Fibroblast of lung (primary cell): ENCODE data around the gene IL17RD. TPM values are rescaled to one million over a fixed set of nuclear protein-coding genes. Genes with fewer than 3 reads are reported as not detected.
A peak's percentile ranks its signal among the peaks of the same experiment; 100 is the strongest.

ENCODE experiments used
- DNase-seq, 2 donors: peaks; one replicate each; pipeline versions ENCODE4 v3.0.0 to v3.0.0-alpha.2; 2010; ENCODE audit warnings: low read depth in 2 of 2
- H2AFZ ChIP-seq: 2 replicates; pipeline ENCODE4 v1.5.1; 2012; ENCODE audit warnings: low read length, control low read depth, inconsistent platforms
- H3K27ac ChIP-seq: 2 replicates; pipeline ENCODE4 v1.5.1; 2011; ENCODE audit warnings: low read length, control low read depth; ENCODE audit not compliant: insufficient read depth
- H3K27me3 ChIP-seq: 2 replicates; pipeline ENCODE4 v1.5.1; 2011; ENCODE audit warnings: mild to moderate bottlenecking, low read length; ENCODE audit not compliant: control insufficient read depth, insufficient read depth
- H3K36me3 ChIP-seq: 2 replicates; pipeline ENCODE4 v1.5.1; 2011; ENCODE audit warnings: low read length; ENCODE audit not compliant: control insufficient read depth, insufficient read depth
- H3K4me1 ChIP-seq: 2 replicates; pipeline ENCODE4 v1.5.1; 2011; ENCODE audit warnings: low read length; ENCODE audit not compliant: control insufficient read depth, insufficient read depth; ENCODE audit errors: extremely low read depth
- H3K4me2 ChIP-seq: 2 replicates; pipeline ENCODE4 v1.5.1; 2011; ENCODE audit warnings: low read length, control low read depth; ENCODE audit not compliant: insufficient read depth; ENCODE audit errors: extremely low read depth
- H3K4me3 ChIP-seq, 4 experiments: fragments of 200-600 bp in 1 of 4; sonication (generic) in 1 of 4; replicated peaks in 1 of 4; 2 replicates each; pipeline ENCODE4 v1.5.1; 2011 to 2016; ENCODE audit warnings: low read length in 4 of 4, low read depth in 3 of 4, mild to moderate bottlenecking in 3 of 4, control low read depth in 2 of 4, inconsistent platforms in 1 of 4, mixed read lengths in 1 of 4; ENCODE audit not compliant: insufficient read depth in 1 of 4; ENCODE audit errors: control extremely low read depth in 1 of 4
- H3K79me2 ChIP-seq: 2 replicates; pipeline ENCODE4 v1.5.1; 2012; ENCODE audit warnings: mild to moderate bottlenecking, low read length, inconsistent platforms; ENCODE audit not compliant: control insufficient read depth, insufficient read depth
- H3K9ac ChIP-seq: 2 replicates; pipeline ENCODE4 v1.5.1; 2011; ENCODE audit warnings: mild to moderate bottlenecking, low read length, control low read depth; ENCODE audit not compliant: insufficient read depth
- H3K9me3 ChIP-seq: 2 replicates; pipeline ENCODE4 v1.5.1; 2012; ENCODE audit warnings: low read depth, low read length; ENCODE audit not compliant: control insufficient read depth, insufficient read depth
- H4K20me1 ChIP-seq: 2 replicates; pipeline ENCODE4 v1.5.1; 2011; ENCODE audit warnings: low read length; ENCODE audit not compliant: control insufficient read depth, insufficient read depth; ENCODE audit errors: extremely low read depth
- EZH2 ChIP-seq: IDR thresholded peaks from 2 replicates; pipeline ENCODE4 v1.5.1; 2012; ENCODE audit warnings: low read length, control low read depth, mild to moderate bottlenecking; ENCODE audit errors: missing control alignments
- polyA plus RNA-seq, 2 donors: library from polyadenylated mRNA; depleted of rRNA in 1 of 2; stranded (reverse) in 1 of 2; unstranded in 1 of 2; fragments of >200 nt; gene quantifications; 2 replicates each; pipeline ENCODE4 v1.2.1, GENCODE V29; 2011 to 2012; ENCODE audit warnings: missing spikeins in 1 of 2
- total RNA-seq: library from RNA; depleted of rRNA; stranded (reverse); fragments of >200 nt; gene quantifications from 2 replicates; pipeline ENCODE4 v1.2.1, GENCODE V29; 2014
- TF ChIP-seq, protein P1 (sequence below), 2 donors: IDR thresholded peaks in 1 of 2; conservative IDR thresholded peaks in 1 of 2; 1 replicate in 1 of 2; 2 replicates in 1 of 2; pipeline ENCODE4 v1.5.1; 2011 to 2012; ENCODE audit warnings: low read length in 2 of 2, control low read depth in 1 of 2, inconsistent platforms in 1 of 2, low read depth in 1 of 2, mild to moderate bottlenecking in 1 of 2

IL17RD gene
- total and polyA plus RNA-seq, 2 donors (not counting 1 experiment from before 2014, with no cell fraction given) = 0.60 to 1.8 TPM

DNA sequence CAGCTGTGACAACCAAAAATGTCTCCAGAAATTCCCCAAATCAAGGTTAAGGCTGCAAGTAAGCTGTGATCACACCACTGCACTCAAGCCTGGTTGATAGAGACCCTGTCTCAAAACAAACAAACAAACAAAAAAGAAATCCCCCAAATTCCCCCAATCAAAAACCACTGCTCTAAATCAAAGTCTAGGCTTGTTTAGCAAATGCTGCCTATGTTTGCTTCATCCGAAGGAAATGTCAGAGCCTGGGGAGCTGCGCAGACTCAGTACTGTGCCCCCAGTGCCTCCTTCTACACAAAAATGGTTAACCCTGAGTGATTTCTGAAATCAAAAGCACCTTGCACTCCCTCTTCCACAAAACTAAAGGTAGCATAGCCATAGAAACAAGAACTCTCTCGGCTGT lies 13.4 kb downstream of the IL17RD start:
- Histone ChIP-seq H3K4me2 (no peak overlapping the region), H3K79me2 (no peaks in the 10 kb centered on the region), H3K4me1 (no peaks in the 10 kb centered on the region), H4K20me1 (no peaks in the 10 kb centered on the region), H3K27ac (no peak overlapping the region), H2AFZ (no peak overlapping the region), H3K9ac (no peak overlapping the region), H3K4me3 (no peak overlapping the region), H3K27me3 (no peaks in the 10 kb centered on the region), H3K36me3 (no peaks in the 10 kb centered on the region), H3K9me3 (no peaks in the 10 kb centered on the region)
- no peak for TF ChIP-seq EZH2
- TF ChIP-seq, protein P1, sequence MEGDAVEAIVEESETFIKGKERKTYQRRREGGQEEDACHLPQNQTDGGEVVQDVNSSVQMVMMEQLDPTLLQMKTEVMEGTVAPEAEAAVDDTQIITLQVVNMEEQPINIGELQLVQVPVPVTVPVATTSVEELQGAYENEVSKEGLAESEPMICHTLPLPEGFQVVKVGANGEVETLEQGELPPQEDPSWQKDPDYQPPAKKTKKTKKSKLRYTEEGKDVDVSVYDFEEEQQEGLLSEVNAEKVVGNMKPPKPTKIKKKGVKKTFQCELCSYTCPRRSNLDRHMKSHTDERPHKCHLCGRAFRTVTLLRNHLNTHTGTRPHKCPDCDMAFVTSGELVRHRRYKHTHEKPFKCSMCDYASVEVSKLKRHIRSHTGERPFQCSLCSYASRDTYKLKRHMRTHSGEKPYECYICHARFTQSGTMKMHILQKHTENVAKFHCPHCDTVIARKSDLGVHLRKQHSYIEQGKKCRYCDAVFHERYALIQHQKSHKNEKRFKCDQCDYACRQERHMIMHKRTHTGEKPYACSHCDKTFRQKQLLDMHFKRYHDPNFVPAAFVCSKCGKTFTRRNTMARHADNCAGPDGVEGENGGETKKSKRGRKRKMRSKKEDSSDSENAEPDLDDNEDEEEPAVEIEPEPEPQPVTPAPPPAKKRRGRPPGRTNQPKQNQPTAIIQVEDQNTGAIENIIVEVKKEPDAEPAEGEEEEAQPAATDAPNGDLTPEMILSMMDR (conservative IDR thresholded peaks at IDR 0.05 in 1 of 2, IDR thresholded peaks at IDR 0.05 in 1 of 2; ENCODE audit: low read depth in 1 of 2, low read length in 2 of 2) = no peak
- DNase-seq = no peak

GRCh38 chr3:57151021-57151449 lies 14.1 kb downstream of the IL17RD start:
- Histone ChIP-seq H3K9ac (no peak overlapping the region), H3K27me3 (no peaks in the 10 kb centered on the region), H3K27ac (no peak overlapping the region), H2AFZ (no peak overlapping the region), H3K9me3 (no peaks in the 10 kb centered on the region), H4K20me1 (no peaks in the 10 kb centered on the region), H3K4me1 (no peaks in the 10 kb centered on the region), H3K36me3 (no peaks in the 10 kb centered on the region), H3K4me3 (no peak overlapping the region), H3K79me2 (no peaks in the 10 kb centered on the region), H3K4me2 (no peak overlapping the region)
- peak; percentile 14 to 92 for DNase-seq
- TF ChIP-seq, protein P1 (conservative IDR thresholded peaks at IDR 0.05 in 1 of 2, IDR thresholded peaks at IDR 0.05 in 1 of 2; ENCODE audit: low read depth in 1 of 2, low read length in 2 of 2) = no peak
- TF ChIP-seq EZH2 = no peak

DNA sequence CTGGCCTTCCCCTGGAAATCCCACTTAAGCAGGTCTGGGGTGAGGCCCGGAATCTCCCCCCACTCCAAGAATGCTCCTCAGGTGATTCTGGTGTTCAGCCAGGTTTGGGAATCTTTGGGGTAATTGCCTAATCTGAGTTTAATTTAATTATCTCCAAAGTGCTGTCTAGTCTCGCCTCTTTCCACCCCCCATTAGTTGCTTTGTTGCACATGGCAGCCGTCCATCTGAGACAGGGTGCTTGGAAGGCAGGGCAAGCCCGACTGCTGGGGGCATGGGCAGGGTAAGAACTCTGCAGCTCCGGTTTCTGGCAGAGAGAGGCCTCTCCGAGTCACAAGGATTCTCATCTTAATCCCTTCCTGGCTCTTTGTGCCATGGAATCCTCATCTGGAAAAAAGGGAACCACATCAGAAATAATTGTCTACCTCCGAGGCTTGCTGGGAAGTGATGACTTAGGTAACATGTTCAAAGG lies 15.0 kb downstream of the IL17RD start:
- no peak for TF ChIP-seq EZH2
- TF ChIP-seq, protein P1 (conservative IDR thresholded peaks at IDR 0.05 in 1 of 2, IDR thresholded peaks at IDR 0.05 in 1 of 2; ENCODE audit: low read depth in 1 of 2, low read length in 2 of 2) = no peak
- Histone ChIP-seq H3K9me3 (no peaks in the 10 kb centered on the region), H2AFZ (no peak overlapping the region), H3K27ac (no peak overlapping the region), H3K36me3 (no peaks in the 10 kb centered on the region), H3K79me2 (no peaks in the 10 kb centered on the region), H3K4me1 (no peaks in the 10 kb centered on the region), H4K20me1 (no peaks in the 10 kb centered on the region), H3K4me3 (no peak overlapping the region), H3K4me2 (no peak overlapping the region), H3K27me3 (no peaks in the 10 kb centered on the region), H3K9ac (no peak overlapping the region)
- no peak for DNase-seq
